ENCODE measurements around the gene PHC1. TPM values are rescaled to one million over a fixed set of nuclear protein-coding genes. Genes with fewer than 3 reads are reported as not detected.

PHC1 gene
- total RNA-seq, 2 experiments from 2014 or later = 33.6 to 52.2 TPM

GRCh38 chr12:8987163-8987562 is 72.9 kb downstream of the PHC1 start:
- Histone ChIP-seq H3K4me2 (ENCODE audit: low read length) (no peak overlapping the region), H3K9me2 (ENCODE audit: insufficient read depth, low read length) (no peaks in the 10 kb centered on the region), H3K27ac (ENCODE audit: low read depth, low read length, poor library complexity, severe bottlenecking) (no peak overlapping the region), H3K9me3 (ENCODE audit: low read length) (no peaks in the 10 kb centered on the region), H3K79me2 (ENCODE audit: insufficient read depth, low read depth, low read length) (no peaks in the 10 kb centered on the region), H3K4me1 (ENCODE audit: insufficient read depth, low read length, poor library complexity, severe bottlenecking) (peaks cover 5% of the 10 kb centered on the region), H3K36me3 (ENCODE audit: insufficient read depth, low read length) (no peaks in the 10 kb centered on the region), H3K4me3 (ENCODE audit: low read depth, low read length, poor library complexity, severe bottlenecking) (no peak overlapping the region), H4K20me1 (ENCODE audit: insufficient read depth, low read length) (no peaks in the 10 kb centered on the region), H2AFZ (ENCODE audit: low read length) (no peak overlapping the region)
- no peak for TF ChIP-seq EZH2phosphoT487 (IDR thresholded peaks at IDR 0.05; ENCODE audit: borderline replicate concordance, low read depth, low read length)
- no peak for TF ChIP-seq CTCF (conservative IDR thresholded peaks at IDR 0.05; ENCODE audit: low read length)
- ChIA-PET CTCF (ENCODE audit: unreplicated experiment) (no interaction called here), POLR2A (no interaction called here)
- BruUV-seq (replicated peaks) = no TSS peak
- intact Hi-C loops (cut with micrococcal nuclease; ENCODE audit: unreplicated experiment) = no loop called here
- no peak for DNase-seq (ENCODE audit: low spot score)

GRCh38 chr12:8987685-8988084 is 73.4 kb downstream of the PHC1 start:
- no peaks in the 10 kb centered on the region for H3K9me3 ChIP-seq (ENCODE audit: low read length)
- H3K4me3 ChIP-seq (ENCODE audit: low read depth, low read length, poor library complexity, severe bottlenecking) = no peak overlapping the region
- H2AFZ ChIP-seq (ENCODE audit: low read length) = no peak overlapping the region
- DNase-seq (ENCODE audit: low spot score) = no peak
- no peak overlapping the region for H3K27ac ChIP-seq (ENCODE audit: low read depth, low read length, poor library complexity, severe bottlenecking)
- ChIA-PET POLR2A (interaction anchor here (0.7 kb wide), 1 partner anchor 37 kb away, joined by 3 read pairs; no protein-coding TSS in a partner anchor), CTCF (ENCODE audit: unreplicated experiment) (no interaction called here)
- no peaks in the 10 kb centered on the region for H4K20me1 ChIP-seq (ENCODE audit: insufficient read depth, low read length)
- no peaks in the 10 kb centered on the region for H3K9me2 ChIP-seq (ENCODE audit: insufficient read depth, low read length)
- H3K36me3 ChIP-seq (ENCODE audit: insufficient read depth, low read length) = no peaks in the 10 kb centered on the region
- H3K79me2 ChIP-seq (ENCODE audit: insufficient read depth, low read depth, low read length) = no peaks in the 10 kb centered on the region
- TF ChIP-seq CTCF (conservative IDR thresholded peaks at IDR 0.05; ENCODE audit: low read length) = no peak
- no peak for TF ChIP-seq EZH2phosphoT487 (IDR thresholded peaks at IDR 0.05; ENCODE audit: borderline replicate concordance, low read depth, low read length)
- peaks cover 5% of the 10 kb centered on the region for H3K4me1 ChIP-seq (ENCODE audit: insufficient read depth, low read length, poor library complexity, severe bottlenecking)
- intact Hi-C loops (cut with micrococcal nuclease; ENCODE audit: unreplicated experiment) = no loop called here
- BruUV-seq (replicated peaks) = no TSS peak
- no peak overlapping the region for H3K4me2 ChIP-seq (ENCODE audit: low read length)

GRCh38 chr12:8989413-8989812 is 75.1 kb downstream of the PHC1 start, which contains the start of gene KLRG1:
TSS of gene KLRG1 (plus strand) at chr12:8989546. CDS start at chr12:8989636, 90 bp downstream.
- Histone ChIP-seq H3K4me3 (ENCODE audit: low read depth, low read length, poor library complexity, severe bottlenecking) (no peak within 1 kb of the TSS), H3K36me3 (ENCODE audit: insufficient read depth, low read length) (no peaks in the 10 kb centered on the region), H4K20me1 (ENCODE audit: insufficient read depth, low read length) (no peaks in the 10 kb centered on the region), H3K4me2 (ENCODE audit: low read length) (no peak within 1 kb of the TSS), H3K79me2 (ENCODE audit: insufficient read depth, low read depth, low read length) (no peaks in the 10 kb centered on the region), H3K9me2 (ENCODE audit: insufficient read depth, low read length) (no peaks in the 10 kb centered on the region), H3K4me1 (ENCODE audit: insufficient read depth, low read length, poor library complexity, severe bottlenecking) (peaks cover 5% of the 10 kb centered on the region), H3K9me3 (ENCODE audit: low read length) (no peaks in the 10 kb centered on the region), H3K27ac (ENCODE audit: low read depth, low read length, poor library complexity, severe bottlenecking) (no peak within 1 kb of the TSS), H2AFZ (ENCODE audit: low read length) (no peak within 1 kb of the TSS)
- ChIA-PET POLR2A (interaction anchor here (0.6 kb wide), 1 partner anchor 118 kb away, joined by 4 read pairs; no protein-coding TSS in a partner anchor), CTCF (ENCODE audit: unreplicated experiment) (no interaction called here)
- DNase-seq (ENCODE audit: low spot score) = no peak
- no TSS peak for BruUV-seq (replicated peaks)
- intact Hi-C loops (cut with micrococcal nuclease; ENCODE audit: unreplicated experiment) = no loop called here
- TF ChIP-seq EZH2phosphoT487 (IDR thresholded peaks at IDR 0.05; ENCODE audit: borderline replicate concordance, low read depth, low read length) = no peak
- no peak for TF ChIP-seq CTCF (conservative IDR thresholded peaks at IDR 0.05; ENCODE audit: low read length)

Other genes with a start within 250 kb of the PHC1 start
- gene RIMKLB, start 216.5 kb upstream of the PHC1 start, total RNA-seq (2014; rRNA removed; shearing (Covaris generic)) = 109 and 117 TPM in 2 replicates
- 84.6 and 122 TPM in 2 replicates for gene RIMKLB, start 216.5 kb upstream of the PHC1 start, total RNA-seq (2022)
- not detected in 2 replicates for gene A2ML1, start 91.9 kb upstream of the PHC1 start, total RNA-seq (2014; rRNA removed; shearing (Covaris generic))
- not detected in 2 replicates for gene A2ML1, start 91.9 kb upstream of the PHC1 start, total RNA-seq (2022)
- 108 and 142 TPM in 2 replicates for gene M6PR, start 35.1 kb downstream of the PHC1 start, total RNA-seq (2014; rRNA removed; shearing (Covaris generic))
- 131 and 144 TPM in 2 replicates for gene M6PR, start 35.1 kb downstream of the PHC1 start, total RNA-seq (2022)
- 4.6 and 4.9 TPM in 2 replicates for gene KLRG1, start 75.0 kb downstream of the PHC1 start, total RNA-seq (2014; rRNA removed; shearing (Covaris generic))
- 8.2 and 12.5 TPM in 2 replicates for gene KLRG1, start 75.0 kb downstream of the PHC1 start, total RNA-seq (2022)
- gene A2M, start 201.4 kb downstream of the PHC1 start, total RNA-seq (2014; rRNA removed; shearing (Covaris generic)) = not detected in 2 replicates
- not detected in 2 replicates for gene A2M, start 201.4 kb downstream of the PHC1 start, total RNA-seq (2022)